Thoracic aorta endothelial cell (primary cell): Measurements from ENCODE around the gene SMDT1. TPM values are rescaled to one million over a fixed set of nuclear protein-coding genes. Genes with fewer than 3 reads are reported as not detected.

ENCODE experiments used
- small RNA-seq: library from RNA; depleted of rRNA; stranded (forward); fragments of <200 nt; gene quantifications from one replicate; pipeline ENCODE3, GENCODE V24; 2012
- total RNA-seq: library from RNA; depleted of rRNA; stranded (reverse); fragments of >200 nt; gene quantifications from 2 replicates; pipeline ENCODE4 v1.2.3, GENCODE V29; 2012

The SMDT1 gene
- total RNA-seq, result 7.0 and 11.7 TPM in 2 replicates

GRCh38 chr22:42079319-42080251 lies at the start of gene SMDT1:
Gene SMDT1 (plus strand): TSS chr22:42079700. CDS start chr22:42079769, 69 bp downstream.

GRCh38 chr22:42070517-42071422 lies 8.7 kb upstream of the SMDT1 start, which contains the start of gene NAGA:
Gene NAGA (minus strand): TSS chr22:42070812. CDS start chr22:42070297, 515 bp downstream.

GRCh38 chr22:42074132-42074811 lies 5.2 kb upstream of the SMDT1 start, which contains the start of gene PHETA2:
Gene PHETA2 (plus strand): TSS chr22:42074248. CDS start chr22:42077294, 3,046 bp downstream.

GRCh38 chr22:42090596-42091454 lies 11.3 kb downstream of the SMDT1 start, which contains the start of gene NDUFA6:
Gene NDUFA6 (minus strand): TSS chr22:42090772. CDS start chr22:42090744, 28 bp downstream.

GRCh38 chr22:42130639-42131431 lies 51.3 kb downstream of the SMDT1 start, which contains the start of gene CYP2D6:
Gene CYP2D6 (minus strand): TSS chr22:42130810. CDS start chr22:42130791, 19 bp downstream.

Small RNA genes within 50 kb of the gene (small RNA-seq; reads per million reads assigned to genes)
- not detected for gene SNORD13P1

Other genes starting within 250 kb of the SMDT1 start
- gene SREBF2, start 246.6 kb upstream of the SMDT1 start, total RNA-seq, result 83.4 and 113 TPM in 2 replicates
- gene SHISA8, start 164.6 kb upstream of the SMDT1 start, total RNA-seq, result not detected in 2 replicates
- gene TNFRSF13C, start 152.9 kb upstream of the SMDT1 start, total RNA-seq, result 0.13 and 0.14 TPM in 2 replicates
- gene CENPM, start 132.5 kb upstream of the SMDT1 start, total RNA-seq, result 19.7 and 26.7 TPM in 2 replicates
- 0.07 and 0.13 TPM in 2 replicates for gene SEPTIN3, start 110.3 kb upstream of the SMDT1 start, total RNA-seq
- 0.22 TPM in 1 of 2 replicates, not detected in the other for gene WBP2NL, start 80.9 kb upstream of the SMDT1 start, total RNA-seq
- gene NAGA, start 8.9 kb upstream of the SMDT1 start, total RNA-seq, result 37.0 and 52.3 TPM in 2 replicates
- 8.6 and 11.2 TPM in 2 replicates for gene PHETA2, start 5.5 kb upstream of the SMDT1 start, total RNA-seq
- gene NDUFA6, start 11.1 kb downstream of the SMDT1 start, total RNA-seq, result 39.6 and 70.7 TPM in 2 replicates
- 0.13 and 0.22 TPM in 2 replicates for gene CYP2D6, start 51.1 kb downstream of the SMDT1 start, total RNA-seq
- 28.2 and 43.4 TPM in 2 replicates for gene TCF20, start 191.0 kb downstream of the SMDT1 start, total RNA-seq